Prostate gland (tissue), 2 donors: ENCODE data around the gene RSPRY1. TPM values are rescaled to one million over a fixed set of nuclear protein-coding genes. Genes with fewer than 3 reads are reported as not detected.

Source experiments
- DNase-seq: peaks from one replicate; pipeline ENCODE4 v3.0.0-alpha.2; 2019; ENCODE audit warnings: low spot score
- H3K27ac ChIP-seq, 2 donors: fragments of 200-600 bp; sonication (generic); 2 replicates each; pipeline ENCODE4 v1.5.1; 2017 to 2019
- H3K27me3 ChIP-seq: fragments of 200-600 bp; sonication (generic); replicated peaks from 2 replicates; pipeline ENCODE4 v1.5.1; 2019; ENCODE audit not compliant: insufficient read depth
- H3K36me3 ChIP-seq, 2 donors: fragments of 200-600 bp; sonication (generic); 1 replicate in 1 of 2; 2 replicates in 1 of 2; pipeline versions ENCODE4 v1.5.1 to v1.8.1; 2017 to 2019
- H3K4me1 ChIP-seq: fragments of 200-600 bp; sonication (generic); replicated peaks from 2 replicates; pipeline ENCODE4 v1.5.1; 2019
- H3K4me3 ChIP-seq, 2 donors: fragments of 200-600 bp; sonication (generic); 2 replicates each; pipeline ENCODE4 v1.5.1; 2017 to 2019
- H3K9me3 ChIP-seq: fragments of 200-600 bp; sonication (generic); 2 replicates; pipeline ENCODE4 v1.5.1; 2017
- POLR2A ChIP-seq: fragments of 450-650 bp; IDR thresholded peaks from one replicate; pipeline ENCODE4 v1.6.1; 2016; ENCODE audit warnings: antibody characterized with exemption, mild to moderate bottlenecking
- POLR2AphosphoS5 ChIP-seq: sonication (generic); formaldehyde crosslinking; IDR thresholded peaks from one replicate; pipeline ENCODE4 v1.6.1; 2017; ENCODE audit warnings: antibody characterized with exemption
- WGBS: methylation state at CpG from one replicate; pipeline ENCODE4 v1.1.5; 2018; 5-methylcytosine and 5-hydroxymethylcytosine counted together
- intact Hi-C: fragments of 100-400 bp; cut with DNase I; formaldehyde crosslinking; loops from one replicate; pipeline ENCODE4 v1.14.2; 2022
- total RNA-seq, 2 donors: library from RNA; depleted of rRNA; stranded (reverse); fragments of >200 nt; gene quantifications; one replicate each; pipeline ENCODE4 v1.1.0, GENCODE V29; 2016
- TF ChIP-seq, protein P1 (sequence below), 4 experiments: fragments of 200-600 bp in 2 of 4; fragments of 450-650 bp in 2 of 4; sonication (generic) in 2 of 4; IDR thresholded peaks; 1 replicate in 3 of 4; 2 replicates in 1 of 4; pipeline ENCODE4 v1.5.1; 2016 to 2019; ENCODE audit warnings: antibody characterized with exemption in 4 of 4, mild to moderate bottlenecking in 2 of 4, moderate library complexity in 2 of 4

The RSPRY1 gene
- total RNA-seq, 2 donors from 2014 or later = 35.8 to 45.3 TPM

- 68% methylated on average over 8 of the region's 8 CpGs for WGBS
- Histone ChIP-seq H3K4me3 (no peak overlapping the region), H3K27ac (no peak overlapping the region), H3K27me3 (no peaks in the 10 kb centered on the region), H3K9me3 (no peaks in the 10 kb centered on the region), H3K36me3 (peaks cover 0 to 6% of the 10 kb centered on the region in 2 donors), H3K4me1 (peaks cover 4% of the 10 kb centered on the region)
- TF ChIP-seq POLR2A (no peak), POLR2AphosphoS5 (peak; percentile 42)
- intact Hi-C loops = no loop called here
- no peak for DNase-seq
These were observed 49.2 kb downstream of the RSPRY1 start for GRCh38 chr16:57235128-57236021.

DNA sequence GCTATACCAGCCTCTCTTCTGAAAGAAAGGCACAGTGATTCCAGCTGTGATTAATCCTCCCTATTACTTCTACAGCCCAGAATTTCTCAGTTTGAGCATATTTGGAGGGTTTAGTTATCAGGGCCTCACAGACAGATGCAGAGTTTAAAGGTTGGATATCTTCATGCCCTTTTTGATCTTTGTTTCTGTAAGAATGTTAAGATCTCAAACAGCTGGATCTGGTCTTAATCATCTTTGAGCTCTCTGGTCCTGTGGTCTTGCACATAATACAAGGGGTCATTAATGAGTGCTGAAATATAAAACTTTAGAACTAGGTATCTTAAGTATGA, 49.9 kb downstream of the RSPRY1 start:
- no peak overlapping the region for H3K27ac ChIP-seq
- peaks cover 4% of the 10 kb centered on the region for H3K4me1 ChIP-seq
- intact Hi-C loops = no loop called here
- DNase-seq = no peak
- peaks cover 0 to 6% of the 10 kb centered on the region in 2 donors for H3K36me3 ChIP-seq
- no peaks in the 10 kb centered on the region for H3K27me3 ChIP-seq
- no peaks in the 10 kb centered on the region for H3K9me3 ChIP-seq
- TF ChIP-seq POLR2A (no peak), POLR2AphosphoS5 (no peak)
- H3K4me3 ChIP-seq = no peak overlapping the region

- TF ChIP-seq, protein P1, sequence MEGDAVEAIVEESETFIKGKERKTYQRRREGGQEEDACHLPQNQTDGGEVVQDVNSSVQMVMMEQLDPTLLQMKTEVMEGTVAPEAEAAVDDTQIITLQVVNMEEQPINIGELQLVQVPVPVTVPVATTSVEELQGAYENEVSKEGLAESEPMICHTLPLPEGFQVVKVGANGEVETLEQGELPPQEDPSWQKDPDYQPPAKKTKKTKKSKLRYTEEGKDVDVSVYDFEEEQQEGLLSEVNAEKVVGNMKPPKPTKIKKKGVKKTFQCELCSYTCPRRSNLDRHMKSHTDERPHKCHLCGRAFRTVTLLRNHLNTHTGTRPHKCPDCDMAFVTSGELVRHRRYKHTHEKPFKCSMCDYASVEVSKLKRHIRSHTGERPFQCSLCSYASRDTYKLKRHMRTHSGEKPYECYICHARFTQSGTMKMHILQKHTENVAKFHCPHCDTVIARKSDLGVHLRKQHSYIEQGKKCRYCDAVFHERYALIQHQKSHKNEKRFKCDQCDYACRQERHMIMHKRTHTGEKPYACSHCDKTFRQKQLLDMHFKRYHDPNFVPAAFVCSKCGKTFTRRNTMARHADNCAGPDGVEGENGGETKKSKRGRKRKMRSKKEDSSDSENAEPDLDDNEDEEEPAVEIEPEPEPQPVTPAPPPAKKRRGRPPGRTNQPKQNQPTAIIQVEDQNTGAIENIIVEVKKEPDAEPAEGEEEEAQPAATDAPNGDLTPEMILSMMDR (IDR thresholded peaks at IDR 0.05) = no peak
- TF ChIP-seq POLR2A = no peak
- TF ChIP-seq POLR2AphosphoS5 = no peak
- WGBS = 33% methylated on average over 2 of the region's 2 CpGs
These were observed 52.6 kb downstream of the RSPRY1 start for GRCh38 chr16:57238682-57239081.

GRCh38 chr16:57239107-57239506, 53.0 kb downstream of the RSPRY1 start:
- TF ChIP-seq, protein P1 (IDR thresholded peaks at IDR 0.05) = no peak
- no peak for TF ChIP-seq POLR2A
- TF ChIP-seq POLR2AphosphoS5 = no peak
- Histone ChIP-seq H3K36me3 (no peaks in the 10 kb centered on the region), H3K4me1 (peaks cover 4% of the 10 kb centered on the region), H3K4me3 (no peak overlapping the region), H3K27me3 (no peaks in the 10 kb centered on the region), H3K9me3 (no peaks in the 10 kb centered on the region), H3K27ac (no peak overlapping the region)
- no peak for DNase-seq
- intact Hi-C loops = no loop called here
- WGBS = 62% methylated on average over 2 of the region's 2 CpGs

More at GRCh38 chr16:57238682-57239081, 52.6 kb downstream of the RSPRY1 start:
- Histone ChIP-seq H3K4me3 (no peak overlapping the region), H3K9me3 (no peaks in the 10 kb centered on the region), H3K36me3 (no peaks in the 10 kb centered on the region), H3K27ac (no peak overlapping the region), H3K27me3 (no peaks in the 10 kb centered on the region), H3K4me1 (peaks cover 4% of the 10 kb centered on the region)
- no peak for DNase-seq
- intact Hi-C loops = no loop called here

GRCh38 chr16:57240851-57241250, 54.7 kb downstream of the RSPRY1 start:
- intact Hi-C loops = no loop called here
- H3K36me3 ChIP-seq = no peaks in the 10 kb centered on the region
- 87% methylated on average over 2 of the region's 2 CpGs for WGBS
- DNase-seq = no peak
- H3K4me1 ChIP-seq = no peaks in the 10 kb centered on the region
- no peaks in the 10 kb centered on the region for H3K27me3 ChIP-seq
- no peaks in the 10 kb centered on the region for H3K9me3 ChIP-seq
- no peak overlapping the region for H3K27ac ChIP-seq
- TF ChIP-seq POLR2AphosphoS5 (no peak), POLR2A (no peak)
- TF ChIP-seq, protein P1 (IDR thresholded peaks at IDR 0.05) = no peak
- H3K4me3 ChIP-seq = no peak overlapping the region

DNA sequence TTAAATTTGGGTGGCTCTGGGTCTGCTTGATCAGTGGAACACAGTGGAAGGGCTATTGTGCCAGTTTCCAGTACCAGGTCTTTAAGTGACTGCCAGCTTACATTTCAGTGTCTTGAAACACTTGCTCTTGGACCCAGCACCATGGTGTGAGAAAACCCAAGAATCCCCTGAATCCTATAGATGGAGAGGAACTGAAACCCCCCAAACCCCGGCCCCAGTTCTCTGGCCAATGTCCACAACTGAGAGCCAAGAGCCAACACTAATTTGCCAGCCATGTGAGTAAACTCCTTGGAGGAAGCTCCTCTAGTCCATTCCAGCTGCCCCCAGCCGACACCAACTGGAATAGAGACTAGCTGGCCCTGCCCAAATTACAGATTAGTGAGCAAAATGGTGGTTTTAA, 56.5 kb downstream of the RSPRY1 start:
- no peaks in the 10 kb centered on the region for H3K36me3 ChIP-seq
- intact Hi-C loops = no loop called here

More for the DNA sequence above, 56.5 kb downstream of the RSPRY1 start:
- DNase-seq = no peak
- H3K4me3 ChIP-seq = no peak overlapping the region
- H3K27ac ChIP-seq = no peak overlapping the region
- H3K4me1 ChIP-seq = no peaks in the 10 kb centered on the region
- WGBS = 83% methylated on average over 2 of the region's 2 CpGs
- no peaks in the 10 kb centered on the region for H3K27me3 ChIP-seq
- TF ChIP-seq POLR2AphosphoS5 (no peak), POLR2A (no peak)
- no peaks in the 10 kb centered on the region for H3K9me3 ChIP-seq
